Iris pigment epithelial cell (primary cell): ENCODE data around the gene CFAP45.

Experiments used
- DNase-seq: peaks from one replicate; pipeline ENCODE4 v3.0.0-alpha.2; 2011; ENCODE audit warnings: low read depth

Gene CFAP45

DNA sequence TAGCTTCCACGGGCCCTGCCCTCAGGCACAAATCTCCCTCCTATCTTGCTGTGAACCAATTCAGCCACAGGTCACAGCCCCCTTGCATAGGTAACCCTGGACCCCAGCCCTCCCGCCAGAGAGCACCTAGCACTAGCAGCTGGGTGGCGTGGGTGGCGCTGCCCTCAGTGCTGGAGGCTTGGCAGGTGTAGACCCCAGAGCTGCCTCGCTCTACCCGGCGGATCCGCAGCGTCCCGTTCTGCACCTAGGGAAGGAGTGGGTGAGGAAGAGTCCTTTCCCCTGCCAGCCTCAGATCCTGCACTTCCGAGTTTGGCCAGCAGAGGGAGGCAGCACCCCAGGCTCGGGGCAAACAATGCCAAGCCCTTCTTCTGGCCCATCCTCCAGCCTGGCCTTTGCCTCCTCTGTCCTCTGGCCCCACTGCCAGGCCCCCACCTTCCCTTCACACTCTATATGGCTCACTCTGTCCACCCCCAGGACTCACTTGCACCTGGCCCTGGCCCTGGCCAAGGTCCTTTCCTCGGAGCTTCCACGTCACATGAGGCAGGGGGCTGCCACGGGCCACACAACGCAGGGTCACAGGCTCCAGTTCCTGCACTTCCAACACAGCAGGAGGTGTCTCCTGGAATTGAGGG lies 36.4 kb upstream of the CFAP45 start:
- peak; percentile 16 for DNase-seq

DNA sequence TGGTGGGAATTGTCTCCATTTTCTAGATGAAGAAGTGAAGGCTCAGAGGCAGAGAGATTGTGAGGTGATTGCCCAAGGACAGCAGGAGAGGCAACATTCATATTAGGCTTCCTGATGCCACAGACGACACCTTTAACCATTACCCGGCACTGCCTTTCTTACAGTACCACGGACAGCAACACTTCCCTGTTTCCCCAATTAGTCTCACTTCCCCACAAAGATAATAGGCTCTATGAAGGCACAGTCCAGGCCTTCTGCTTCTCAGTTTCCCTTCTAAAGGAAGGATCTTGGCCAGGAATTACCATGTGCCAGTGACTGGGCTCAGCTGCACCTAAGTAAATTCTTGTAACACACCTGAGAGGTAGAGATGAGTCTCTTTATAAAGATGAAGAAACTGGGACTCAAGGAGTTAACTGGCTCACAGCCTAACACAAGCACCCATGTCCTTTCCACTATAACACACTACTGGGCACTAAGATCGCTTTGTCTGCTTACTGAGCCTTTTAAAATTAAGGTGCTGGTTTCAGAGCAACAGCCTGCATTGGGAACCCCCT lies 35.8 kb upstream of the CFAP45 start:
- DNase-seq = no peak

DNA sequence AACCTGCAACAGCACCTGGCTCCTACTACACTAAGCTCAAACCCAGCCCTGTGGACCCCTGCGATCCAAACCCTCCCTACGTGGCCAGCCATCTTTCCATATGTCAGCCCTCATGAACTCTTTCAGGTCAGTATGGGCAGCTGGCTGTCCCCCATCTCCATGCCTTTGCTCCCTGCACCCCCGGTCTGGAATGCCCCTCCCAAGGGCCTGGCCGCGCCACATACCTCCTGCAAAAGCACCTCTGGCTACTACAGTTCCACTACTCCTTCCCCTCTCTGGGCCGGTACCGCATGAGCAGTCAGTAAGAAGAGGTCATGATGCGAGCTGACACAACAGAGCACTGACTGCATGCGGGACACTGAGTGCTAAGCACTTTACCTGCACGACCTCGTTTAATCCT lies 35.3 kb upstream of the CFAP45 start:
- no peak for DNase-seq

DNA sequence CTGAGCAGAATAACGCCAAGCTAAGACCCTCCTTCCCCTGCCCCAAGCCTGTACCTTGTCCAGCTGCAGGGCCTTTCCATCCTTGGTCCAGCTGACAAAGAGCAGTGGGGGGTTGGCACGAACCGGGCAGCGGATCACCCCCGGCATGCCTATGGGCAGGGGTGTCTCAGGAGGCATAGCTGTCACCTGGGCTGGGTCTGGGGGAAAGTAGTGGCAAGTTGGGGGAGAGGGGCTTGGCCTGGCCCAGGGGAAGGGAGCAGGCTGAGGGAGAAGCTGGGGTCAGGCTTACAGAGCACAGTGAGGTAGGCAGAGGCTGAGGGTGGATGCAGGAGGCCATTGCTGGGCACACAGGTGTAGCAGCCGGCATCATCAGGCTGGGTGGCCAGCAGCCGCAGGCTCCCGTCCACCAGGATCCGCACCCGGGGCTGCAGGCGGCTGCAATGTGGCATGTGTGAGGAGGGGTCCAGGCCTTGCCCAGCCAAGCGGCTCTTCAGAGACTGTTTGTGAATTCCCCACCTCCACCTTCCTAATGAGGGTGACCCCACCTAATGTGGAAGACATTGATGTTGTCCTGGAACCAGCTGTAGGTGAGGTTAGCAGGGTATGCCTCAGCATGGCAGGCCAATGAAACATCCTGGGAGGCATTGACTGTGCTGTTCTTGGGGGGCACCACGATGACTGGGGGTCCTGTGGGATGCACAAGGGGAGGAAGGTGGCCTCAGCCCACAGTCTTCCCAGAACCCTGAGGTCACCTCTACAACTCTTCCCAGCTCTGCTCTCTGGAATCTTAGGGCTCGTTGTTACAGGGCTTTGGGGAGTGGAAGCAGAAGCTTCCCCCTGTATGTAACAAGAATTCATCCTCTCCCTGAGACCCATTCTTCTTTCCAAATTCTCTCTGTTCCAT lies 34.4 kb upstream of the CFAP45 start:
- DNase-seq = no peak

DNA sequence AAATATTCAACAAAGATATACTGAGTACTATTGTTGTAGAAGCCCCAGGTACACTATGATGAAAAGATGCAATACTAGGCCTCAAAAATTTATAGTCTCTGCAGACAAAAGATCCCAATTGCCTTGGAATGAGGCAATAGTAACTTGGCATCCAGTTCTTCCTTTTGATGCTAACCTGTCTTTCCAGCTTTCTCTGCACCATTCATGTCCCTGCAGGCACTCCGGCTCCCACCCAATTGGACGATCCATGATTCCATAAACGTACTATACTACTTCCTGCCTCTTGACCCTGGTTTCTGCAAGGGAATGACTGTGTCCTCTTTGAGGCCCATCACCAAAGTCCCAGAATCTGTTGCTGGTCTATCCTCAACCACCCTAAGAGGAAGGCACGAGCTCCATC lies 33.4 kb upstream of the CFAP45 start:
- no peak for DNase-seq

DNA sequence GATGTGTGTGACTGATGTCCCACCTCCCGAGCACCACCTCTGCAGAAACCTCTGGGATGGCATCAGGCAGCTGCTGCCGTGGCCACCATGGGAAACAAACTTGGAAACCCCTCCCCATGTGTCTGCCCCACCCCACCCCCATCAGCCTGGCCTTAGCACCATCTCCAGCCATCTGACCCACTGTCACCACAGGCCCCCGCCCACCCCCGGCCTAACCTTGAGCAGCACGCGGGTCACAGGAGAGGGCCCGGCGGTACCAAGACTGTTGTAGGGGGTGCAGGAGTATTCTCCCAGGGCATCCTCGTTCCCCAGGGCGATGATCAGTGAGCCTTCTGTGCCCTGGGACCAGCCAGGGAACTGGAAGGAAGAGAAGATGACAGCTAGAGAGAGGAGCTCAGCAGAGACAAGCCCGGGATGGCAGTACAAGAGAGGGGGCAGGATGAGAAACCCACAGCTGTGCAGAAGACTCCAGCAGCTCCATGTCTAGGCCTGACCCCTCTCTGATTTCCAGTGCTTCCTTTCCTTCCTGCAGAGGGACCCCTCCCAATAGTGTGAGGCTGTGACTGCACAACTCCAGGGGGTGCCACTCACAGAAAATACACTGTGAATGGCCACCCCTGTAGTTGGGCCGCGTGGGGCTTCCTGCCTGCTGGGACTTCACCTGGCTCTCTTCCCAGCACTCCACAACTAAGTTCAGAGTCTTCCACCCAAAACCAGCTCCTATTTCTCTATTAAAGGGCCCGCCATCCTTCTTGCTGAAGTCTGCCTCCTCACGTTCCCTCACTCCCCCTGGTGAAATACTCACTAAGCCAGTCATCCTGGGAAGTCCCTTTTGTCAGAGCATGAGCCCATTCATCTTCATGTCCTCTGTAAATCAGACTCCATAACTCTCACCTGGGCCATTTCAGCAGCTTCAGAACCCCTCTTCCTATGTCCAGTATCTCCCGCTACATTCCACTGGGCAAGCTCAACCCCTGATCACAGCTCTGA lies 32.6 kb upstream of the CFAP45 start:
- no peak for DNase-seq

DNA sequence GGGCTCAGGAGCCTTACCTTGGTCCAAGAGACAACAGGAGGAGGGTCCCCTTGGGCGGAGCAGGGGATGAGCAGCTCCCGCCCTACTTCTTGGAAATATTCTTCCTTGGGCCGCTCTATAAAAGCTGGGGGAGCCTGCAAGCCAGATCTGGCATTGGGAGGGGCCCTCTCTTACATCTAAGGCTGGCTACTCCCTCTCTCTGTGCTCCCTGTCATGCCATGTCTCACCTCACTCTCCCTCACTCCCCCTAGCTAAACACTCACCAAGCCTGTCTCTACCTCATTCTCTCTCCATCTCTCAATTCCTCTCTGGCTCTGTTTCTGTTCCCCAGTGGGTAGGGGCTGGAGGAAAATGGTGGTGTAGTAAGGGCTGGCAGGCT lies 31.8 kb upstream of the CFAP45 start:
- no peak for DNase-seq

DNA sequence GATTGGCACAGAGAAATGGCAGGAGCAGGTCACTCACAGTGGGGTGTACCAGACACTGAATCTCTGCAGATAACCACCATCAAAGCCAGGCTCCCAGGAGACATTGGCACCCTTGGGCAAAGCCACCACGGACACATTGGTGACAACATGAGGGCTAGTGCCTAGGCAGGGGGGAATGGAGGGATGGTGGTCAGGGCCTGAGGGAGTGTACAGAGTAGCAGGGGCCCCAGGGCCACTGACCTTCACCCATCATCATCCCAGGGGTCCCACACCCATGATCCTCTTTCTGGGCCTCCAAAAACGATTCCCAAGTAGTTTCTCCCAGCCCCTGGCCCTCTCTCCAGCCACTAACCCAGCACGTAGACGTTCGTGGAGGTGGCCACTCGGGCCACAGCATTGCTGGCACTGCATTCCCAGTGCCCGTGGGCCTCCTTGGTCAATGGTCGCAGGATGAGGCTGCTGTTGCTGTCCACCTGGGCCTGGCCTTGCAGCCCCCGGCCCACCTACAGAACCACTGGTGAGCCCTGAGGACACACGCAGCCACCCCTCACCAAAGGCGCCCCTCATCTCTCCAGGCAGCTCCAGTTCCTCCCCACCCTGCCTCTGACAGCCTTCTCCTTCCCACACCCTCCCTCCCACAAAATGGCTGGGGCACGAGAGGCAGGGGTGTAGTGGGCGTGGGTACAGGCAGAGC lies 31.3 kb upstream of the CFAP45 start:
- no peak for DNase-seq

DNA sequence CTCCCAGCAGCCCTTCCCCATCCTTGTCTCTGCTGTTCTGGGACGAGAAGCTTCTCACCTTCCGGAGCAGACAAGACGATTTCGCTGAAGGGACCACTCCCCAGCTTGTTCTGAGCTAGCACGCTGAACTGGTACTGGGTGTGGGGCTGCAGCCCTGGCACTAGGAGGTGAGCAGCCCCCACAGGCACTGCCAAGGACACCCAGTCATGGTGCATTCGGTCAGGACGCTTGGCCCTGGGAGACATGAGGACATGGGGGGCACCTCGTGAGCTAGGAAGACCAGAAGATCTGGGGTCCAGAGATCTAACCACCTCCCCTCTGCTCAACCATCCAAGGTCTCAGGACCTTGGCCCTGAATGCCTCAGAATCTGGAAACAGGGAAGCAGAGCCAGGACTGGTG lies 30.7 kb upstream of the CFAP45 start:
- DNase-seq = no peak

DNA sequence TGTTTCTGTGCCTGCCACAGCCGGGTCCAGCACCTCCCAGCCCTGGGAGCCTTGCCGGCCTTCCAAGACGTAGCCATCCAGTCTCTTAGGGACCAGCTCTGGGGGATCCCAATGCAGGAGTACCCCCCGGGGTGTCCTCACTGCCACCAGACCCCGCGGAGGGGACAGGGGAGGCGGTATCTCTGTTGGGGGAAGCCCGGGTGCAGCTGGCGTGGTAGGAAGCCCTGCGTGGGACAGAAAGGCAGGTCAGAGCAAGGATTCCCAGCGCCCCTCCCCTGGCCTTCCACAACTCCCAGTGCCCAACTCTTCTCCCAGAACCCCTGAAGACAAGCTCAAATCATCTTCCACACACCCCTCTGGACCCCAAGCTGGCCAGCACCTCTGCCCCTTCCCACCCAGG lies 30.3 kb upstream of the CFAP45 start:
- DNase-seq = no peak

DNA sequence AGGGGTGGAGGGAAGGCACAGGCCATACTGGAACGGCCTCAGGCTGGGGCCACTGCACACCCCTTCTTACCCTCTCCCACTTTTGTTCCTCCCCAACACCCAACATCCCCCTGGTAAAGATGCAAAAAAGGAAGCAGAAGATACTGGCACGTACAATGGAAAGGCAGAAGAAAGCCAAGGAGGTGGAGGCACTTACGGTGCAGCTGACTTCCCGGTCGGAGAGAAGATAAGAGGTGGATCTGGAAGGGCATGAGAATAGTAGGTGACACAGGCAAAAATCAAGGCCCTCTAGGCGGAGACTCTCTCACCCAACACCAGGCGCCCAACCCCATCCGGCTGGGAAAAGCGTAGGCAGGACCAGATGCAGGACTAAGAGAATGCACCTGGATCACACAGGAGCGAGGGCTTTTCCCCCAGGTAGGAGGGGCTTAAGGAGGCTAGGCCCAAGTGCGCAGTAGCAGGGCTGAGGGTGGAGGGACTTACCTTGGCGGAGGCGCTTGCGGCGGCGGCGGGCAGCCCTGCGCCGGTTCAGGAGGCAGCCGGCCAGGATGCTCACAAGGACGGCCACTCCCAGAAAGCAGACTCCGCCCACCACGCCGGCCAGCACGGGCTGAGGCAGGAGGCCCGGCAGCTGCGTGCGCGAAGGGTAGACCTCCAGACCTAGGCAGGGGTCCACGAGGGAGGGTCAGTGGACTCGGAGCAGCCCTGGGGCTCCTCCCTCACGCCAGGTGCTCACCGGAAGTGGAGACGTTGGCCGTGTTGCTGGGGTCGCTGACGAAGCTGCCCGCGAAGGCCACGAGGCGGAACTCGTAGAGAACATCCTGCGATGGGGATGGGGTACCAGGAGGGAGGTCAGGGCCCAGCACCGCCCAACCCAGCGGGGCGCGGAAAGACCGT lies 29.4 kb upstream of the CFAP45 start:
- DNase-seq = no peak

DNA sequence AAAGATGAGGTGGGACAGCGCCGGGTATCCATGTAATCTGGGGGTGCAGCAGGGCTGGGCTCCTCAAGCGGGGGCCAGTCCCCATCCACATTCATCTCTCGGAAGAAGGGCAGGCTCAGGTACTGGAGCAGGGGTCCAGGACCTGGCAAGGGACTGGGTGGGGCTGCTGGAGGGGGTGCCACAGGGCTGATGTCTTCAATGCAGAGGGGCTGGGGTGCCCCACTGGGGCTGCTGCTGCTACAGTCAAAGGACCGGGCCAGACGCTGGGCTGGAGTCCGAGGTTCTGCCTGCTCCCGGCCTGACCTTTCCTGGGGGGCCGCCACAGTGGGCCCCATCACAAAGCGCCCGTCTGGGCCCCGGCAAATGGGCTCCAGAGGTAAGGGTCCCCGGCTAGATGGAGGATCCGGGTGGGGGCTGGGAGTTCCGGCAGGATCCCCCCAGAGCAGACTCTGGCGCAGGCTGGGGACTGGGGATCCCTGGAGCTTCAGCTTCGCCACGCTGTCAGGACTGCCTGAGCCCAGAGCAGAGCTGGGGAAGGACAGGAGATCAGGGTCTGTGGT lies 28.6 kb upstream of the CFAP45 start:
- no peak for DNase-seq

DNA sequence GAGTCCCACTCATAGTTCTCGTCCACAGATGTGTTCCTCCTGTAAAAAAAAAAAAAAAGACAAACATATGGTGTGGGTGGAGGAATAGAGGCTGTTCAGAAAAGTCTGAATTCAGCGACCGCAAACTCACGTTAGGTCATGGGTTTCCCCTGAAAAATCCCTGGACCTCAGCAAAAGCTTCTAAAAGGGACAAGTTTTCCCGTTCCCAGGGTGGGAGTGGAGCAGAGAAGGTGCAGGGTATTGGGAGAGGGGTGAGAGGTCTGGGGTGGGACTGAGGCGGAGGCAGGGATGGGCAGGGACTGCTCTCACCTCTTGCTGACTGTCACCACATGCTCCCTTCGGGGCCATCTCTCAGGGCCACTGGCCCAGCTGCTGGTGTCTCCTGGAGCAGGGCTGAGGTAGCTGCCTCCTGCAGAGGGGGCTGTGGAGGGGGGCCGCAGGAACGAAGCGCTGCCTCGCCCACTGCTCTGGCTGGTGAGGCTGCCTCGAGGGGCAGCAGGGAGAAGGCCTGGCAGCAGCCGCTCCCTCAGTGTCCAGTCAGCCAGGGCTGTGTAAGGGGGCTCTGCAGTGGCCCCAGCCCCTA lies 28.0 kb upstream of the CFAP45 start:
- DNase-seq = no peak

DNA sequence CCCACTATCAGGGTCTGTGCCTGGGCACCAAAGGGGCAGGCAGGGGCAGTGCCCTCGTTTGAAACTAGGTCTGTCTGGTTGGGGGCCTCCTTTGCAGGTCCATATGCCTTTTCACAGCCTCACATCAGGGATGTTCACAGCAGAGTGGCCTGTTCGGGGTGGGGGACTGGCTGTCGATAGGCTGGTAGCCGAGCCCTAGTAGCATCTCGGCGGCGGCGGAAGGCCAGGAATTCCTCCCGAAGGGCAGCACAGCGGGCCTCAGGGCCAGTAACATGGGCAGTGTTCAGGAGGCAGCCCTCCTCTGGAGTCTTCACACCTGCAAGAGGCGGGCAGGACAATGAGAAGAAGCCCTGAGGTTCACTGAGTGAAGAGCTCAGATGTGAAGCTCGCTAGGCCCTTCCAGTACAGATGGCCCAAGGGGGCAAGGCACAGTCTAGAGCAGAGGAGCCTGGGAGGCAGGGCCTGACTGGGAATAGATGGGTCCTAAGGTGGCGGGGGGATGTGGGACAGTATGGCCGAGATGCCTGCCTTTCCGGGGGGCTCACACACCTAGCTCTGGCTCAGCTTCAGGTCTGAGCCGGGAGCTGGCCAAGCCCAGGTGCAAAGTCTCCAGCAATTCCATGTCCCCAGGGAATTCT lies 27.4 kb upstream of the CFAP45 start:
- no peak for DNase-seq

DNA sequence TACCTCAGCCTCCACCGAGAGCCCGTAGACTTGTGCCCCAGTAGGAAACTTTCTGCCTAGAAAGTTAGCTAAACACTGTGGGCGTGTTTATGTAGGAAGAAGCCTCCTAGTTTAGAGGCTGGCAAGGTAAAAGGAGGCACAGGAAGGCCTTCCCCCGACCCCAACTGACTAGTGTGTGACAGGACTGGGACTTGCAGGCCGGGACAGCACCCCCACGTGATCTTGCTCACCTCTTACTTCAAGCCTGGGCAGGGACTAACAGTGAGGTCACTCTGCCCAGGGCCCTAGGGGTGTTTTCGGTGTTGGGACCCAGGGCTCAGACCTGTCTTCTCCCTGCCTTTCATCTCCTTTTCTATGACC lies 25.7 kb upstream of the CFAP45 start:
- DNase-seq = no peak

DNA sequence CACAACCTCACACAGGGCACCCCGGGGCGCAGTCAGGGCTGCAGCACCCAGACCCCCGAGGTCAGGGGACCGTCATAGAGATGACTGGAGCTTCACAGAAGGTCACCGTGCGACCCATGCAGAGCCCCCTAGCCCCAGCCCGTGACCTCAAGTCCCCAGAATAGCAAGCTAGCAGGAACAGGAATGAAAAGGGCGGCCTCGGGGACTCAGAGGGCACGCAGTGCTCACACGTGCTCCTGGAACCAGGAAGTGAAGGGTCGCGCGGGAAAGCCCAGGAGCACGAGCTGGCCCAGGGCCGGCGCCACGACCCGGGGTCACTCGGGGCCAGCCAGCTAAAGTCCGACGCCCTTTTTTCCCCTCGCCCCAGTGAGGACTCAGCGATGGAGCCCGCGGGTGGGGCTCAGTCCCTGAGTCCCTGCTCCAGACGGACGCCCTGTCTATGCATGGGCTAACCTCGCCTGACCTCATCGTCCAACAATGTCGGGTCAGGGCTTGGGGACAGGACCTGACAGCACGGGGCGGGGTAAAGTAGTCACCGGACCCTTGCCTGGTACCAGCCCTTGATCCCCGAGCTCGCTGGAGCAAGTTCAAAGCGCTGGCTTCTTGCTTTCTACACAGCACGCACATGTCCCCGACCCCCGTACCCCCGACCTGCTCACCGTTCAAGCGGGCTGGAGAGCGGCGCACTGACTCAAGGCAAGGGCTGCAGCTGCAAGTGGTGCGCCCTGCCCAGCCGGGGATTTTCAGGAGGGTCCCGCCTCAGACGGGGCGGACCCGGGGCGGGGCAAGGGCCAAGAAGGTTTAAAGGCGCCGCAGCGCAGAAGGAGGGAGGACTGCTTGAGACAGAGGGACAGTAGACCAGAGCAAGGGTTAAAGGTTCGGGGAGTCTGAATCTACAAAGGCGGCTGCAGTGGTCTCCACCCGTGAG lies 25.1 kb upstream of the CFAP45 start, which contains the start of gene TAGLN2:
TAGLN2 (minus strand) TSS at position 717 of the 928 bp plus-strand sequence. CDS start 4,998 bp downstream, outside the sequence.
- DNase-seq = peak; percentile 94

DNA sequence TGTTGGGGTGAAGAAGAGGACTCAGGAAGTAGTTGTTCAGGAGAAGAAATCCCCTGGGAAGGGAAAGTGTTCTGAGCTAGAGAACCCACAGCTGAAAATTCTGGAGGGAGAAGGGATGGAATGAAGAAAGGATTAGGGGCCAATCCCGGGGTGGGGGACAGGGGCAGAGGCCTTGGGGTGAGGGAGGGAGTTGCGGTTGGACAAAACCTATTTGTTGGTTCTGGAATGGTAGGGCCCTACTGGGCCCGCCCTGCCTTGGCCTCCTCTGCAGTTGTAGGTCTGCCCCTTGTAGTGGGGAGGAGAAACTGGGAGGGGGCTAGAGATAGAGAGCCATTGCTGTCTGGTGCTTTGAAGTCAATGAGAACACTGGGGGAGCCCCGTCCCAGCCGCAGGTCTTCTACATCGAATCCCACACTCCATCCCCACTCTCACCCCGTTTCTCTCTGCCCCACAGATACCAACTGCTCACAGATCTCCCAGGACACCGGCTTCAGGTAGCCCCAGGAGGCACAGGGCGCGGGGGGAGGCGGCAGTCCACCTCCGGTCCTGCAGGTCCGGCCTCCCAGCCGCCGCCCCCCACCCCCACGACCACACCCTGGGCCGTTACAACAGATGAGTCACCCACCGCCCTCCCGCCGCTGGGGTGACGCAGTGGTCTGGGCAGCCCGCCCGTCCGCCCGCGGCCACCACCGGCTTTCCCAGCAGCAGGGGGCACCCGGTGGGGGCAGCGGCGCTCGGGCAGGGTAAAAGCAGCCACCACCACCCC lies 24.2 kb upstream of the CFAP45 start:
- DNase-seq = peak; percentile 93
